SIG-M5 treated with dmso at 0.1 percent for 504 hours (cell line): Measurements from ENCODE around the gene ARAP2.

Source experiments
- DNase-seq: peaks from one replicate; lab custom pipeline; 2025; ENCODE audit not compliant: unreplicated experiment; lab: John Stamatoyannopoulos, UW

Gene ARAP2

DNA sequence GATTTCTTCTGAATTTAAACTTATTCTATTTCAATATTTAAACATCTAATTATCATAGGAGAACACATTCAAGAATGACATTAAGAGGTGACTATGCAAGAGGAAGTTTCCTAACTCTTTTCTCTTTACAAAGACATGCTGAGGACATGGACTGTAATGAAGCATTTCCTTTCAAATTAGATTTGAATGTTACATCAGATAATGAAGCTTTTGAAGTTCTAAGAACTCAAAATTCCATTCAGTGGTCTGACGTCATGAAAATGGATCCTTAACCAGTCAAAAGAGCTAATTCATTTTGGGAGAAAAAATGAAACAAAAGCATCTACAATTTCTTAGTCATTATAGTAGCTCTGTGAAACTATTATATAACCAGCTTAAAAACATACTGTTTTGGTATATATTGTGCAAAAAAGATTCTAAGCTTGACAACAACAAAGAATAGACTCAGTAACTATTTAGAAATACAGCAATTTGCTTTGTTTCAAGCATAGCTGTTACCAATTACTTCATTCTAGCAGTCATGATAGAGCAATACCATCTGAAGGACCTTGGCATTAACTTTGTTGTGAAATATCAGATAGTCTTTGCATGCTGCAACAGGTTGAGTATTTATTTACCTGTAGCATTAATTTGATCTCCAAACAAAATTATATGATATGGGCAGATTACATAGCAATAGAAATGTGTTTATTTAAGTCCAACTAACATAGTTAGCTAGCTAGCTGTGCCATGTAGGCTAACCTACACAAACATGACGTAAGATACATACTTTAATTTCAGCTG lies 23.4 kb upstream of the ARAP2 start:
- DNase-seq, result peak; percentile 22

DNA sequence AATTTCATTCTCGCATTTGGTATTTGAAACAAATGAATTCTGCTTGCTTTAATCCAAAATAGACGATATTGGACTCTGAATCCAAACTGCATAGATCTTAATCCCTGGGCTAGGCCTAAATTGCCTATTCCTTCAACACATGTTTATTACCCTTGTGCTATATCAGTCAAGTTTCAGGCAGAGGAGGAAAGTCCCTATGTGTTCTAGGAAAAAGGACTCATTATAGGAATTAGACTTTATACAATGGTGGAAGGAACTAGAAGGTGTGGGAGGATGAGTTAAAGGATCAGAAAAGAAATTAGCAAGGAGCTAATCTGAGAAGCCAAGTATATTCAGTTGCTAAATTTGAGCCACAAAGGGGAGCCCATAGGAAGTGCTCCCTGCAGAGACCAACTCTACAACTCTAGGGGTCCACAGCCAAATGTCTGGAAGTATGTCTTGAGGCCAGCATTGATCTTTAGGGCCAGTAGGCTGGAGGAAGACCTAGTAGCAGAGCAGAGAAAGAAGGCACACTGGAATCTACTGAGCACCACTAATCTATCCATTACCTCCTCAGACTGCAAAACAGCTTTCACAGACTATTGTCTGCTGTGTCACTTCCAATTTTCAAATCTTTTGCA lies 20.0 kb upstream of the ARAP2 start:
- DNase-seq, result no peak

DNA sequence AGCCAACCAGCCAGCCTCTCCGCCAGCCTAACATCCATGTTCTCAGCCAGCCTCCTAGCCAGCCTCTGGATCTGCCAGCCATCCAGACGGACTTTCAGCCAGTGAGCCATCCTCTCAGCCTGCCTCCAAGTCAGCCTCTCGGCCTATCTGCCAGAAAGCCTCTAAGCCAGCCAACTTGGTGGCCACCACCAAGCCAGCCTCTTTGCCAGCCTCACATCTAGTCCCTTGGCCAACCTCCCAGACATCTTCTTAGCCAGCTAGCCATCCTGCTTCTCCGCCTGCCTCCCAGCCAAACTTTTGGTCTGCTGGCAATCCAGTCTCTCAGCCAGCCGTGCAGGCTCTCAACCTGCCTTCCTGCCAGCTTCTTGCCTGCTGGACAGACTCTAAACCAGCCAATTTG lies 16.4 kb upstream of the ARAP2 start:
- no peak for DNase-seq

DNA sequence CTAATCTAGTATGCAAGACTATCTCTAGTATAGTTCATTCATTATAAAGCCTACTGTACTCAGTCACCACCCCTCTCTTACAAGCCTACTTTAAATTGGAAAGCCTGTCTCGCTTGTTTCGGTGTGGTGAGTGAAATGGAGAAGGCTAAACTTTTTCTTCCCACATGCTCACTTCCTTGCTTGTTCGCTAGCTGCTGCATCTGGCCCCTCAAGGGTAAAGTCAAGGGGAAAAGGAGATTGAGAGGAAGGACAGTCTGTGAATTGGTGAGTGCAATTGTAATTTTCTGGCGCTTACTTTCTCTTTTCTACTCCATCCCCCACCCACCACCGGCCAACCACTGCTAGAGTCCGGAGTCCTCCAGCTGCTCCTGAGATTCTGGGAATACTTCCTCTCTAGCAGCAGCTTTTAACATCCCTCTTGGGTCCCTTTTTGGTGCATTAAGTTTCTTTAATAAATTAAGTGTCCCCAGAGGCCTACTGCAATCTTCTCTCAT lies 12.1 kb upstream of the ARAP2 start:
- DNase-seq, result no peak

DNA sequence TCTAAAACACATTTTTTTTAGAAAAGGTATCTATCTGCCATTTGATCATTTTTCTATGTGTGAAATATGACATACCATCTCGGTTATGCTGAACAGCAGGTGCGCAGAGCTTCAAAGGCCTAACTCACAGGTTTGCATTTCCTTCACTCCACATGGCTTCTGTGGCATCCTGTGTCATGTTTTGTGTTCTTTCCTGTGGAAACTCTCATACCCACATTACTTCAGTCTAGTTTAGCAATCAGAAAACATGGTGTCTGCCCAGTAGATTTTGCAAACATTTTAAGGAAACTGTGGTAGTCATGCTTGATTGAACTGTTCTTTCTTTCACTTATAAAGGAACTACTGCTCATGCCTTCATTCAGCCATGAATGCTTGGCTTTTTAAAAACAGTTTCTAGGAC lies 11.3 kb upstream of the ARAP2 start:
- DNase-seq, result peak; percentile 85

DNA sequence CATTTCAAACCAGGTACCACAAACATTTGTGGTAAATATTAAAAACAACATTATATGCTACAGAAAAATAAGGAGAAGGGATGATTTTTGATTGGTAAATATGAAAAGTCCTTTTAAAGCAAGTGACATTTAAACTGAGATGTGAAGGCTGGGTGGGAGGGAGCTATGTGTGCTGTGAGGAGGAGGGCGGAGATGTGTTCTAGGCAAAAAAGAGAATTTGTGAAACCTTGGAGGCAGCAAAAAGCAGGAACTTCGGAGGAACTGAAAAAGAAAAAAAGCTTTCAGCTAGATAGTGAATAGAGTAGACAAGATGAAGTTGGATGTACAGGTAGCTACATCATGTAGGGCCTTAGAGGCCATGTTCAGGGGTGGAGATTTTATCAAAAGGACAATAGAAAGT lies 10.1 kb upstream of the ARAP2 start:
- DNase-seq, result no peak

DNA sequence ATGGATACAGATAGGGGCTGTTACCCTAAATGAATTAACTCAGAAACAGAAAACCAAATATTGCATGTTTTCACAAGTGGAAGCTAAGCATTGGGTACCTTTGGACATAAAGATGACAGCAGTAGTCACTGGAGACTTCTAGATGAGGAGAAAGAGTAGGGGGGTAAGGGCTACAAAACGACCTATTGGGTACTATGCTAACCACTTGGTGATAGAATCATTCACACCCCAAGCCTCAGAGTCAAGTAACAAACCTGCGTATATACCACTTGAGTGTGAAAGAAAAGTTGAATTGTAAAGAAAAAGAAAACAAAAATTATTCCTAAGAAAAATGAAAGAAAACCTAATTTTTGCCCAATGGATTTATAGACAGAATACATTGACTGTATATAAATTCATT lies 7.7 kb upstream of the ARAP2 start:
- DNase-seq, result no peak

DNA sequence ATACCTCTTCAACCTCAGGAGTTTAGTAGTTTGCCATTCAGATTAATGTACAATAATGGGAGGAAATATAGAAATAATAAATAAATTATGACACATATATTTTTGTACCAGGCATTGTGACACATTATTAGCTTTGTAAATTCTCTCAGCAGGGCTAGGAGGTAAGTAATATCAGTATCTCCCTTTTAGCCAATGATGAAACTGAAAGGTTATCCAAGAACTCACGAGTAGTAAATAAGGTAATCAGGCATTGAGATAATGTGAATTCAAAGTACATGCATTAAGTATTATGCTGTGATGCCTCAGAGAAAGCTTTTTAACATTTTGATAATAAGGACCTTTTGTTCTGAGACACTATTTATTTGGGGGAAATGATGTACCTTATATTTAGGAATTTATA lies 5.3 kb upstream of the ARAP2 start:
- no peak for DNase-seq

DNA sequence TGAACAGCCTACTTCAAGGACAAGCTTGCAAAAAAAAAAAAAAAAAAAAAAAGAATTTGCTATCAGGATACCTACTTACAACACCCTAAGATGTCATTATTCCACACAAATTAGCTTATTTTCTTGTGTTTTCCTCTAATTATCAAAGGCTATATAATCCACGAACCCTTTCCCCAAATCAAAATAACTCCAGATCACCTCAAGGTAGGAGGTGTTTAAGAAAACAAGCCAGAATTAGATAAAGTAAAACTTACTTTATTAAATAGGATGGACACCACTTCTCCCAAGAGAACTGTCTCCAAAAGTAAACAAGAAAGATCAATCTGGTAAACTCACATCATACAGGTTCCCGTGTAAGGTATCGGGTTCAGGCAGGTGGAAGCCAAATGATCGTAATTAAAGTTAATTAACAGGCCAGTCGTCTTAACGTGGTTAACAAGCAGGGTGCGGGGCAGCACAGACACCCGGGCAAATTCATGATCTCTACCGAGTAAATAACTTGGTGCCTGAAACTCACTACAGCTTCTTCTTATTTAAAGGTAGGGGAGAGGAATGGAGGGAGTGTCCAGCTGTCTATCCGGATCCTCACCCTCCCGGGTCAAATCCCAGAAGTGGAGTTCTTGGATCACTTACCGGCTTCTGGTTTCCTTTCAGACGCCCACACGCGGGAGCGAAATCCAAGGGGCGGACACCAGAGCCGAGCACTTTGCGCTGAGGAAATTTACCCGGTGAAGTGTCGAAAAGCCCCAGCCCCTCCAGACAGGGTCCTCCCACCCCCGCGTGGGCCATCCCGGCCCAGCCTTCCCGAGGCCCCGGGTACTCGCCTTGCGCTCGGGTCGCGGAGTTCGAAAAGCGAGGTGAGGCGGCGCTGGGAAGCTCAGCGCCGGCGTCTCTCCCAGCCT lies 708 bp downstream of the ARAP2 start:
- no peak for DNase-seq

DNA sequence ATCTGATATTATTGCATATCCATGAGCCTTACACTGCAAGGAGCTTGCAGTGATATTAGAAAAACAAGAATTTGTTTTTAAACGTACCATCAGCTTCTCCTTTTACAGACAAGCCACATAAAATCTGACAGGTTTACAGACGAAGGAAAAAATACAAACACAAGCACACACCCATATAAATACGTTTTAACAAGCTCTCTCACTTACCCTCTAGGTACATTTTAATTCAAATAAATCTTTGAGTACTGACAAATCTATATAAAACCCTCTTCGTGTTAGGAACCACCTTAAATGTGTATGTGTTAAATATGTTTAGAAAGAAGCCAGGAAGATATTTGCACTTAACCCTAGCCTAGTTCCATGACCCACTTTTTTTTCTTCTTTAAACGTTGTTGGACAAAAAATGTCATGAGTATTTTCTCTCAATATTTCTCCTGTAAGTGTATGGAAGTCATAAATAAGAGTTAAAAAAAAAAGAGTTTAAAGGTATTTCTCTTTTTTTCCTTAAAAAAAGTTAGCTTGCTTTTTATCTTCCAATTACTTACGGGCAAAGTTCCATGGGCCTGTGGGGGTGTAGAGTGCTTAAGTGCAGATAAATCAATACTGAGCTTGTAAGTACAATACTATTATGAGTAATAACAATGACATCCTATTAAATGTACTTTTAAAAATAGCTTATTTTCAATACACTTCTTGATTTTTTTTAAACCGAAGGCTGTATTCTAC lies 1.5 kb downstream of the ARAP2 start:
- DNase-seq, result no peak

DNA sequence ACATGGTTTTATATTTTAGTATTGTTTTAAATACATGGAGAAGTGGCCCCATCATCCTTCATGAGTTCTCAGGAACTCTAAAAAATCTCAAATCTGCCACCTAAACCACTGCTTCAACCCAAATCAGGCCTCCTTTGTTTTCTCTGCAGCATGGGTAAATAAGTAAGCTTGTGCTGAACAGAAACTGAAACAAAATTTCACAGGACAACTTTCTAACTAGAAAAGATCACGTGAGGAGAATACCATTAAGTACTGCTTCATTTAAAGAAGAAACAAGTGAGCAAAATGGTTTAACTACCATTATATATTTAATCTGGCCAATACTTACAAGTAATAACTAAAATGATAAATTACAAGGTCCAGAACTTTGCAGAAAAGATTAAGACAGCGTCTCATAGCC lies 2.5 kb downstream of the ARAP2 start:
- DNase-seq, result no peak

DNA sequence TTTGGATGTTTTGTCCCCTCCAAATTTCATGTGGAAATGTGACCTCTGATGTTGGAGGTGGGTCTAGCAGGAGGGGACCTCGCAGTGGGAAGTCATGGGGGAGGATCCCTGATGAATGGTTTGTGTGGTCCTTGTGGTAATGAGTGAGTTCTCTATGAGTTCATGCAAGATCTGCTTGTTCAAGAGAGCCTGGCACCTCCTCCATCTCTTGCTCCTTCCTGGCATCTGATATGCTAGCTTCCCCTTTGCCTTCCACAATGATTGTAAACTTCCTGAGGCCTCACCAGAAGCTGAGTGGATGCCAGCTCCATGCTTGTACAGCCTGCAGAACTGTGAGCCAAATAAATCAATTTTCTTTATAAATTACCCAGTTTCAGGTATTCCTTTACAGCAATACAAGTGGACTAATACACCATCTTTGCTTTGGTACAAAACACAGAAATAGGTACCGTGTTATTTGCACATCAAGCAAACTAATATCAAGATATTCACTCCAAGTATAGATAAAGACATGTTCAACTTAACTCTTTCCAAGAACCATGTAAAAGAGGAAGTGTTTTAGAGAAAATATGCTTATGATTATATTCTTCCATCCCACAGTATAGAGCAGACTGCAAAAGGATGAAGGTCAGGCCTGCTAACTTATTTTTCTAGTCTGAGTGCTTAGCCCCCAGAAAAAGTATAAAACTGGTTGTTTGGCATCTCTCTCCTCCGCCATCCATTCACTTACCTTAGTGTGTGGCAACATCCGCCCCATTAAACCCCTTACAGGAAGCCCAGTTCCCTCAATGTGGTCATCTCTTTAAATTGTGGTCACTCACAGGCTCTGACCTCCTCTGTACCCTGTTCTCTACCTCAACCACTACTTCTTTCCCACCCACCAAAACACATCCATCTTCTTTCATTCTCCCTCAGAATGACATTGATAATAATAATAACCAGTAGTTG lies 6.7 kb downstream of the ARAP2 start:
- no peak for DNase-seq

DNA sequence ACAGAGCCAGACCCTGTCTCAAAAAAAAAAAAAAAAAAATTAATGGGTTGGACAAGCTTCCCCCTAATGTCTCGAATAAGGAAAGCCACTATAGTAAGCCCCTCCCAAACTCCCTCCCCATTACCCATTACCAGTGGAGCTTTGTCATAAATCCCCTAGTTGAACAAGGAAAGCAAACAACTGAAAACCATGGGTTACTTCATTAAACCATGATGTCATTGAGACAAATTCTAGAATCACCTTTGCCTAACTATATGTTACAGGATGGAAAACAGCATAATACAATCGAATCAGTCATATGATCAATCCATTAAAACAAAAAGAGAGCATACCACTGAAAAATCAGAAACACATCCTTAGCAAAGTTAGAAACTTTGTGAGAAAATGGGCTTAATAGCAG lies 8.2 kb downstream of the ARAP2 start:
- no peak for DNase-seq

DNA sequence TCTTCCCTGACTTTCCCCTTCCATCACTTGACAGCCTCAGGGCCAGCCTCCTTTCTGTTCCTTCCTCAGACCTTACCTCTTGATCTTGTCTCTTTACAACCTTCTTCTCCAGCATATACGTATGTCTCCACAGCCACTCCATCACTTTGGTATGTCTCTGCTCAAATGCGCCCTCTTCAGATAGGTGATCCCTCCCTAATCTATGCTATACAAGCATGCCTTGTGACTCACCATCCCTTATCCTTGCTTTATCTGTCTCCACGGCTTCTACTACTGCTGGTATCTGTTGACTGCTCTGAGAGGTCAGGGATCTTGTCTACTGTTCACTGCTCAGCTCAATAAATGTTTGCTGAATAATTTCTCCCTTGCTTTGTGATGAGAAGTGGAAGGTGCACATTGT lies 9.0 kb downstream of the ARAP2 start:
- peak; percentile 29 for DNase-seq

DNA sequence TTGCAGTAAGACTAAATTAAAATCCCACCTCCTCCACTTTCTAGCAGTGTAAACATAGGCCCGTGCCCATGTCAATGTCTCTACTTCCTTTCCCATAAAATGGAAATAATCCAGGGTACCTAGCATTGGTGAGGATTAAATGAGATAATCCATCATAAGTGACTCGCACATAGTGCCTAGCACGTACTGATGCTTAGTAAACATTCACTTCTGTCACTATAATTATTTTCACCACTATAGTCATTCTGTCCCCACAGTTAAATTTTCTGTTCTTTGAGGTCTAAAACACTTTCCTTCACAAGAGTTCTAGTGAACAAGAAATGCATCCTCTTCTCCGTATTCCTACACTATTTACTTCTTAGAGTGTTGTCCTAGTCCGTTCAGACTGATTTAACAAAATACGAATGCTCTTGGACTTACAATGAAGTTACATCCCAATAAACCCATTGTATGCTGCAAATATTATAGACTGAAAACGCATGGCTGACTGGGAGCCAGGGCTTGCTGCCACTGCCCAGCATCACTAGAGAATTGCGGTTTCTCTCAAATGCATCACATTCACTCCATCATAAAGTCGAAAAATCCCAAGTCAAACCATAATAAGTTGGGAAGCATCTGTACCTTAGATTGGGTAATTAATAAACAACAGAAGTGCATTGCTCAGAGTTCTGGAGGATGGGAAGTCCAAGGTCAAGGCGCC lies 10.6 kb downstream of the ARAP2 start:
- no peak for DNase-seq

DNA sequence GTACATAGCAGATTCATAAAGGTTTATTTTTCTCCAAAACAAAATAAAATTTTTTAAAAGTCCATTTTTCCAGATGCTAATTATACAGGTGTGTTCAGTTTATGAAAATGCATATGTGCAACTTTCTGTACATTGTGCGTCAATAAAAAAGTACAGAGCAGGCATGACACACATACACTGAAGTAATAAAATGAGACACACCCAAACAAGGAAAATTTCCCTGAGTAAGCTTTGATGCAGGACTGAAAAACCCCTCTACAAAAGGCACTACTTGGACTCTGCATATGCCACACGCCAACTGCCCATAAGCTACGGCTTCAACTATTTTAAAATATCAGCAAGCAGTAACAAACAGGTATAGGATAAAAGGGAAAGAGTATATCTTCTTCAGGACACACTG lies 13.8 kb downstream of the ARAP2 start:
- DNase-seq, result no peak

DNA sequence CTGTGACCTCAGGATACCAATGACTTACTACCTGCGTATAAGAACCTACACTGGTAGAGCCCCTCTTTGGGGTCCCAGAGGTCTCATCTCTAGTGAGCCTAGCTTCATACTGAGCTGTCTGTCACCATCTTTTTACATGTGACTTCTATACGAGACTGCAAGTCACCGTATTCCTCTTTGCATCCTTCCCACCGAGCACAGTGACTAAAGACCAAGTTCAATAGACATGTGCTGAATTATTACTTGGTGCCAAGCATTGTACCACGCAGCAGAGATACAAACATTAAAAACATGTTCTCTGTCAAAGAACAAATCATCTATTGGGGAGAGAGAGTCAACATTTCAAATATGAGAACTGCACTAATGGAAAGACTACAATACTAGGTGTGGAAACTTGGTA lies 16.4 kb downstream of the ARAP2 start:
- DNase-seq, result no peak

DNA sequence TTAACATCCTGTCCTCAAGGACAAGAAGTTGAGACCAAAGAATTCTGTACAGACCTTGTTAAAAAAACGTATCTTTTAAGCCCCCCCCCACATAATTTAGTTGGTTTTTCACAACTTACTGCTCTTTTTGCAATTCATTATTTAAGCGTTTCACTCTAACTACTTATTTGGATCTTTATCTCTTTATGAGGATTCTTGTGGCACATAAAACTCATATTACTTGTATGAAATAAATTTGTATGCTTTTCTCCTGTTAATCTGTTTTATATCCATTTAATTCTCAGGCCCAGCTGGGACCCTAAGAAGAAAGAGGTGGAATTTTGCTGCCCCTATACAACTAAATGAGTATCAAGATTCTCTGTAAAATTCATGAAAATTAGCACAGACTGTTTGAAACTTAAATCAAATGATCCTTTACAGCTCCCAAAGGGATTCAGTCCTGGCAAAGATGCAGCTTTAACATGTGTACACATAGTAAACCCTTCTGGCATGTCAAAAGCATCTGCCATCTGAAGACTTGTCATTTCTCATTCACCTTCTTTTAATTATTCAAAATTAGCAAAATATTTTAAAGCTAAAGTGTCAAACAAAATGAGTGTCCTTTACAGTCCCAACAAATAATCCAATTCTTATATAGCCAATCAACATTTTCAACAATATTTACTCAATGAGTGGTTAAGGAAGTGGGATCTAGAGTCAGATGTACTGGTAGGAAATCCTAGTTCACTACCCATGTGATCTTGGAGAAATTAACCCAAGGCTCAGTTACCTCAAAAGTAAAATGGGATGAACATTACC lies 17.7 kb downstream of the ARAP2 start:
- no peak for DNase-seq
